LNCaP clone FGC (cell line): ENCODE measurements around the gene INPP5A.

ENCODE experiments used
- DNase-seq: peaks from one replicate; pipeline ENCODE4 v3.0.0-alpha.2; 2011; ENCODE audit warnings: low read depth
- H3K4me3 ChIP-seq: 2 replicates; pipeline ENCODE4 v1.5.1; 2011; ENCODE audit warnings: mild to moderate bottlenecking, low read depth, low read length, control low read depth
- TF ChIP-seq, protein P1 (sequence below): IDR thresholded peaks from 2 replicates; pipeline ENCODE4 v1.5.1; 2012; ENCODE audit warnings: mild to moderate bottlenecking; ENCODE audit not compliant: control insufficient read depth, insufficient read depth; ENCODE audit errors: extremely low read depth

INPP5A gene

DNA sequence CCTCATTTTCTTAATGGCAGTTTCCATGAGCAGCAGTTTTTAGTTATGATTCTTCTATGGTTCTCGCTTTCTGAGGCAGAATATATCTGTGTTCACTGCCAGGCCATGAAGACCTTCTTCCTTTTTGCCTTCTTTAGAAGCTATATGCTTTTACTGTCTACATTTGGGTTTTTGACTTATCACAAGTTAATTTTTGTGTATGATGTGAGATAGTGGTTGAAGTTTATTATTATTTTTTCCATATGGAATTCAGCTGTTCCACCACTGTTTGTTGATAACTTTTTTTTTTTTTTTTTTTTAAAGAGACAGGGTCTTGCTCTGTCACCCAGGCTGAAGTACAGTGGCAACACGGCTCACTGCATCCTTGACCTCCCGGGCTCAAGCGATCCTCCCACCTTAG is 44.5 kb downstream of the INPP5A start:
- H3K4me3 ChIP-seq, result no peak overlapping the region
- DNase-seq, result no peak
- TF ChIP-seq, protein P1, sequence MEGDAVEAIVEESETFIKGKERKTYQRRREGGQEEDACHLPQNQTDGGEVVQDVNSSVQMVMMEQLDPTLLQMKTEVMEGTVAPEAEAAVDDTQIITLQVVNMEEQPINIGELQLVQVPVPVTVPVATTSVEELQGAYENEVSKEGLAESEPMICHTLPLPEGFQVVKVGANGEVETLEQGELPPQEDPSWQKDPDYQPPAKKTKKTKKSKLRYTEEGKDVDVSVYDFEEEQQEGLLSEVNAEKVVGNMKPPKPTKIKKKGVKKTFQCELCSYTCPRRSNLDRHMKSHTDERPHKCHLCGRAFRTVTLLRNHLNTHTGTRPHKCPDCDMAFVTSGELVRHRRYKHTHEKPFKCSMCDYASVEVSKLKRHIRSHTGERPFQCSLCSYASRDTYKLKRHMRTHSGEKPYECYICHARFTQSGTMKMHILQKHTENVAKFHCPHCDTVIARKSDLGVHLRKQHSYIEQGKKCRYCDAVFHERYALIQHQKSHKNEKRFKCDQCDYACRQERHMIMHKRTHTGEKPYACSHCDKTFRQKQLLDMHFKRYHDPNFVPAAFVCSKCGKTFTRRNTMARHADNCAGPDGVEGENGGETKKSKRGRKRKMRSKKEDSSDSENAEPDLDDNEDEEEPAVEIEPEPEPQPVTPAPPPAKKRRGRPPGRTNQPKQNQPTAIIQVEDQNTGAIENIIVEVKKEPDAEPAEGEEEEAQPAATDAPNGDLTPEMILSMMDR, result no peak

GRCh38 chr10:132582771-132583170 is 45.2 kb downstream of the INPP5A start:
- TF ChIP-seq, protein P1, result no peak
- no peak for DNase-seq
- H3K4me3 ChIP-seq, result no peak overlapping the region

DNA sequence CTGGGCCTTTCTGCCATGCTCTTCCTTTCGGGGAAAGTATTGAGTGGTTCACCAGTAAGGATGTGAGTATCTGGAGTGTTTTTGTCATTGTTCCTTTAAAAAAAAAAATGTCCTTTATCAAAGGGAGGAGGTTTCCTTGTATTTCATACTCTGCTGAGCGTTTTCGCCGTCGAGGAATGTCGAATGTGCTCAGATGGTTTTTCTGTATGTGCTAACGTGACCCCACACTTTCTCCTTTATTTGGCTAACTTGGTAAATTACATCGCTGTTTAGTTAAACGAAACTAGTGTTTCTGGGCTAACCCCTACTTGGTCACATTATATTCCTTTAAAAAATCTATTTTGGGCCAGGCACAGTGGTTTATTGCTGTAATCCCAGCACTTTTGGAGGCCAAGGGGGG is 45.9 kb downstream of the INPP5A start:
- H3K4me3 ChIP-seq, result no peak overlapping the region
- DNase-seq, result no peak
- TF ChIP-seq, protein P1, result no peak

GRCh38 chr10:132584081-132584480 is 46.5 kb downstream of the INPP5A start:
- DNase-seq, result no peak
- no peak overlapping the region for H3K4me3 ChIP-seq
- TF ChIP-seq, protein P1, result no peak

DNA sequence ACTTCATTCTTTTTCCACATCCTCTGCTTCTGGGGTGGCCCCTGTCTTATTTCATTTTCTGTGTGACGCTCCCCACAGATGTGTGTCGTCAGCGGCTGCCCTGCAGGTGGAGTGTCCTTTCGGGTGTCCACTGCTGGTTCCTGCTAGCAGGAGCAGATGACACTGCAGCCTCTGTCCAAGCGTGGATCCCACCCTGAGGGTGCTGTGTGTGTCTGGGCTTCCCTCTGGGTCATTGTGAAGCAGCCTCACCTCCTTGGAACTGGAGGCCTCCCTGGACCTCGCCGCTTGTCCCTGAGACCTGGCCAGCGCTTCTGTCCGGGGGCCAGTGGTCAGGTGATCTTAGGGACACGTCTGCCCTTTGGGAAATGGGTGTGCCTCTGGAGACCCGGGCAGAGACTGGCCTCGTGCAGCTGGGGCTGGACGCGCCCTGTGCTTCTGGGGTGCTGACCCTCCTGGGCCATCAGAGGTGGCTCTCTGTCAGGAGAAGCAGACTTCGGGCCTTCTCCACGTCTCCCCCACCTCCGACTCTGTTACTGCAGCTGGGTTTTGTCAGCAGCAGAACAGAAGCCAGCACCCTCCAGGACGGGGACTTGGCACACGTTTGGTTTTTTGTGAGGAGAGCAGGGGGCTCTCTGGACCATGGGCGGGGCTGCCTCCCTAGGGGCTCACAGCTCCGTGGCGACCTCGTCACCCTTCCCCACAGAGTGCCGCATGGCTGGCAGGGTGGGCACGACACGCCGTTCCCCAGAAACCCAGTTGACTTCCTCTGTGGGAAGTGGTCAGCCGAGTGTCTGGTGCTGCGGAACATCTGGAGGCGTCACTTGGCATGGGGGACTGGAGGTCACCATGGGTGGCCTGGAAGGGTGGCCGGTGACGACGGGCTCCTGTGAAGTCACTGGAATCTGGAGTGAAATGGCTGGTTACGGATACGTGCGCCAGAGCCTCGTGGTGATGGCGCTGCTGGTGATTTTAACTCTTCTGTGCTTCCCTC is 48.4 kb downstream of the INPP5A start:
- DNase-seq, result no peak
- no peak overlapping the region for H3K4me3 ChIP-seq
- TF ChIP-seq, protein P1, result no peak

- H3K4me3 ChIP-seq, result no peak overlapping the region
- TF ChIP-seq, protein P1, result no peak
- DNase-seq, result no peak
Observed at GRCh38 chr10:132586739-132587138, 49.2 kb downstream of the INPP5A start.
